D721Med (cell line): ENCODE data around the gene ZDHHC9.

Source experiments
- DNase-seq: peaks from one replicate; pipeline ENCODE4 v3.0.0; 2011; ENCODE audit warnings: low spot score; ENCODE audit not compliant: insufficient read length
- FAIRE-seq: peaks from 2 replicates; lab custom pipeline; 2011; peaks lifted over from hg19 to GRCh38; lab: Jason Lieb, UNC
- TF ChIP-seq, protein P1 (sequence below): IDR thresholded peaks from 2 replicates; pipeline ENCODE4 v1.5.1; 2012; ENCODE audit warnings: mild to moderate bottlenecking, control low read depth; ENCODE audit not compliant: insufficient read depth; ENCODE audit errors: missing control alignments

ZDHHC9 gene

DNA sequence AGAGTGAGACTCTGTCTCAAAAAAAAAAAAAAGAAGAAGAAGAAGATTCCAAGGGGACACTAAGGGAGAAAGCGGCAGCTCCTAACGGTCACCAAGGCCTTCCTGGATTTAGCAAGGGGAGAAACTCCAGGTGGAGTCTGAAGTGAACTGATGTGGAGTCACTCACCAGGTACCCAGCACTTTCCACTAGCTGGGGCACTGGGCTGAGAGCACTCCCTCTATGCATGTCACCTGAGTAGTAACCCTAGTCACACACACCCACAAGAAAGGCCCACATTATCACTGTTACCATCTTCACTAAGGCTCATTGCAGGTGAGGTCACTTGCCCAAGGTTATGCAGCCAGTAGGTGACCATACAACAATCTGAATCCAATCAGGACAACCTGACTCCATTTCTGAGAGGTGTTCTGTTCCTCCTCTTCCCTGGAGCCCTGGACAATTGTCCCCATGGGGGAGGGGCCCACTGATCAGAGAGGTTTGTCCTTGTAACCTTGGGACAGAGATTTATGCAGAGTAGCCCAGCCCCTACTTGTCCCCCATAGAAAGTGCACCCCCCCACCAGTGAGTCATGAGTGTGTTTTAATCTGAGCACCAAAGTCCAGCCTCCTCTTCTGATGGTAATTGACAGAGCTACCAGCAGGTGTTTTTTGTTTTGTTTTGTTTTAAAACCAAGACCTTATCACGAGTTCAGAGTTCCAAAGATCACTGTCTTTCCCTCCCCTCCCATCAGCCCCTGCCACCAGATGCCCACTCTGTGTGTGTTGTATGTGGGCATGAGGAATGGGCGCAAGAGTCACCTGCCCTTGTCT lies 69.8 kb downstream of the ZDHHC9 start:
- TF ChIP-seq, protein P1, sequence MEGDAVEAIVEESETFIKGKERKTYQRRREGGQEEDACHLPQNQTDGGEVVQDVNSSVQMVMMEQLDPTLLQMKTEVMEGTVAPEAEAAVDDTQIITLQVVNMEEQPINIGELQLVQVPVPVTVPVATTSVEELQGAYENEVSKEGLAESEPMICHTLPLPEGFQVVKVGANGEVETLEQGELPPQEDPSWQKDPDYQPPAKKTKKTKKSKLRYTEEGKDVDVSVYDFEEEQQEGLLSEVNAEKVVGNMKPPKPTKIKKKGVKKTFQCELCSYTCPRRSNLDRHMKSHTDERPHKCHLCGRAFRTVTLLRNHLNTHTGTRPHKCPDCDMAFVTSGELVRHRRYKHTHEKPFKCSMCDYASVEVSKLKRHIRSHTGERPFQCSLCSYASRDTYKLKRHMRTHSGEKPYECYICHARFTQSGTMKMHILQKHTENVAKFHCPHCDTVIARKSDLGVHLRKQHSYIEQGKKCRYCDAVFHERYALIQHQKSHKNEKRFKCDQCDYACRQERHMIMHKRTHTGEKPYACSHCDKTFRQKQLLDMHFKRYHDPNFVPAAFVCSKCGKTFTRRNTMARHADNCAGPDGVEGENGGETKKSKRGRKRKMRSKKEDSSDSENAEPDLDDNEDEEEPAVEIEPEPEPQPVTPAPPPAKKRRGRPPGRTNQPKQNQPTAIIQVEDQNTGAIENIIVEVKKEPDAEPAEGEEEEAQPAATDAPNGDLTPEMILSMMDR: no peak
- no peak for DNase-seq
- no peak for FAIRE-seq

DNA sequence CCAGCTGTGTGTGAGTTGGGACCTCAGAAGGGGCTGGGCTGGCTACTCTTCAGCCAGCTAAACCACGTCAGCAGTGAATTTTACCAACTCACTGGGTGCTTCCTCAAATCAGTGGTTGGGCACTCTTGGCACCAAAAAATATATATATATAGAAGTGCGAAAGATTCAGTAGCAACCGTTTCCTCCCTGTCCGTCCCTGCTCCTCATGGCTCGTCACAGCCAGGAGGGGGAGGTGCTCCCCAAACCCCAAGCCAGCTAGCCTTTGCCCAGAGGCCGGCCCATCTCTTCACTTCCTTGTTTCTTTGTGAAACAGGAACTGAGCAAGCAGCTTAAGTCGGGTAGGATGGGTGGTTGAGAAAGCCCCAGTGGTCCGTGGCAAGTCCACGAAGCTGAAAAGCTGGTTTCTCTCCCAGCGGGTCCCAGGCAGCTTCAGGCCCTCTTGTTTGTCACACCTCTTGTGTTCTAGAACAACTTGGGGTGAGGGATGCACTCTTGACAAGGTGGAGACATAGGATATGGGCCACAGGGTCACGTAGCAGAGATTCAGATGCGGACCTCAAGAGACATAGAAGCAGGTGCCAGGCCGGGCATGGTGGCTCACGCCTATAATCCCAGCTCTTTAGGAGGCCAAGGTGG lies 70.8 kb downstream of the ZDHHC9 start:
- no peak for DNase-seq
- TF ChIP-seq, protein P1: no peak
- FAIRE-seq: no peak

DNA sequence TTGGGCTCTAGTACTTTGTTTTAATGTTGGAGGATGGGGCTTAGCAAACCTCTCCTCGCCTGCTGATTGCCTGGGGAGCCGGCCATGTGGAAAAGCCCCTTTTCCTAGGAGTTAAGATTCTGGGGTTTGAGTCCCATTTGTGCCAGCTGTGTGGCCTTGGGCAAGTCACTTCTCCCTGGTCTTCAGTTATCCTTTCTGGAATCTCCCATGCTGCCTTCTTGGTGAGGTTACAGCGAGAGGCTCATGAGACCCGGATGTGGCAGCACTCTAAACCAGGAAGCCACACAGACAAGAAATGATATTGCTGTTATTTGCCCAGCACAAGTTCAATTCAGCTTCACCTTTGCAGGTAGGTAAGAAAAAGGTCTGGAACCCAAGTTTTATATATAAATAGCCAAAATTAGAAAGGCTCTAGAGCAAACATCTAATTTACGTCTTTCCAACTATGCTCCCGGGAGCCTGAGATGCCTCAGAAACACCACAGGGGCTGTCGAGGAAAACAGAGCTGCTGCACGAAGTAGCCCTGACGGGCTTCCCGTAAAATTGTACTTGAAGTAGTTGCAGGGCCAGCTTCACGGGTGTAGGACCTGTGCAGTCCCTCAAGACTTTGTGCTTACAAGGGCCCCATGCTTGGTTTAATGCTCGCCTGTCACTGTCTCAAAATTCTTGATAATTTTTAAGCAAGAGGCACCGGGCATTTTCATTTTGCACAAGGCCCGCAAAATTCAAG lies 72.3 kb downstream of the ZDHHC9 start:
- no peak for DNase-seq
- no peak for FAIRE-seq
- TF ChIP-seq, protein P1: no peak

GRCh38 chrX:129769467-129770154 lies 74.1 kb downstream of the ZDHHC9 start:
- no peak for FAIRE-seq
- TF ChIP-seq, protein P1: no peak
- no peak for DNase-seq

- TF ChIP-seq, protein P1: no peak
- DNase-seq (no peak), FAIRE-seq (no peak)
Measured at GRCh38 chrX:129768586-129769466, 74.9 kb downstream of the ZDHHC9 start.

DNA sequence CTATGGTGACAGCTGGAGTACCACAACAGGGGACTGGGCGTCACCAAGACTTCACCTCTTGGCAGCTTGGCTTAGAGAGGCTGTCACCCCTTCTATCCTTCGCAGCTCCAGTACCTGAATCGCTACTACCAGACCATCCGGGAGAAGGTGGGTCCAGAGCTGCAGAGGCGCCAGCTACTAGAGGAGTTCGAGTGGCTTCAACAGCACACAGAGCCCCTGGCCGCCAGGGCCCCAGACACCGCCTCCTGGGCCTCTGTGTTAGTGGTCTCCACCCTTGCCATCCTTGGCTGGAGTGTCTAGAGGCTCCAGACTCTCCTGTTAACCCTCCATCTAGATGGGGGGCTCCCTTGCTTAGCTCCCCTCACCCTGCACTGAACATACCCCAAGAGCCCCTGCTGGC lies 75.5 kb downstream of the ZDHHC9 start:
- no peak for FAIRE-seq
- DNase-seq: no peak
- TF ChIP-seq, protein P1: no peak
